HG02678 (cell line): ENCODE results near the gene NDUFAF5.
A peak's percentile ranks its signal among the peaks of the same experiment; 100 is the strongest.

ENCODE experiments used
- ATAC-seq: cut with Tn5 transposase; IDR thresholded peaks from one replicate; pipeline ENCODE4 v1.9.1; 2021; ENCODE audit warnings: mild to moderate bottlenecking, moderate library complexity; ENCODE audit not compliant: unreplicated experiment

Gene NDUFAF5

DNA sequence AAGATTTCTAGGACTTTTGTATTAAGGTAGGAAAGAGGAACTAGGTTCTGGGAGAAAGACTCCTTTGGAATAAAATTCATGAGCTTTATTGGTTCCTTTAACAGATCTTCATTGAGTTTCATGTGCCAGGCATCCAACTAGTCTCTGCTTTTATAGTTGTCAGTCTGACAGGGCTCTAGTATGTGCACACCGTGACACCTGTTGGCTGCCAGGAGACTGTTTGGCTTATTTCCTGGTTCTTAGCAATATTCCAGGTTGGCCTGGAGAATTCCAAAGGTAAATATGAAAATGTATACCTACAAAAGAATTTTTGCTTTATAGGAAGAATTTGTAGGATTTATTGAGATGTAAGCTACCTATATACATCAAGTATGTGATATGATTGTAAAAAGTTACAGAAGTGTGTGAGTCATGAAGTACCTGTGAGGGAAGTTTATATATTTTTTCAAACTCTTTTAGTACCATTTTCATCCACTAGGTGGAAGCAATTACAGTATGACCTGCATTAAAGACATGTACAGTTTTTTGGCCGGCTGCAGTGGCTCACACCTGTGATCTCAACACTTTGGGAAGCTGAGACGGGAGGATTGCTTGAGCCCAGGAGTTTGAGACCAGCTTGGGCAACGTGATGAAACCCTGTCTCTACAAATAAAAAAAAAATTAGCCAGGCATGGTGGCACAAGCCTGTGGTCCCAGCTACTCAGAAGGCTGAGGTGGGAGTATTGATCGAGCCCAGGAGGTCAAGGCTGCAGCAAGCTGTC, 35.2 kb downstream of the NDUFAF5 start:
- ATAC-seq, result peak; percentile 81

- ATAC-seq, result no peak
Measured at GRCh38 chr20:13821876-13822275, 37.0 kb downstream of the NDUFAF5 start.

DNA sequence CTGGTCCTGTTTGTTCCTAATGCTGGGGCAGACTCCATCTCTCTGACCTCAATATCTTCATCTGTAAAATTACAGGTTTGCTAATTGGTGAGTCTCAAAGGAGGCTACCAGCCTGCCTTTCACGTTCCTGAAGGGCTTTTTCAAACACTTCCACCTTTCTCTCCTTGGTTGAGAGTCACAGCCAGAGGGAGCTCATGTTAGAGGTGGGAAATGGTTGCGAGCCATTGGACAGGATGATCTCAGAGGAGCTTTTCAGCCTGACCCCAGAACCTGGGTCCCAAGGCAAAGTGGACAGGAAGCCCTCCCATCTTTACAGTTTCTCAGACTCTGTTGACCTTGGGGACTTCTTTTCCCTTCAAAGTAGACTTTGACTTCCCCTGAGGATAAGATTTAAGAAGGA, 37.6 kb downstream of the NDUFAF5 start:
- no peak for ATAC-seq

DNA sequence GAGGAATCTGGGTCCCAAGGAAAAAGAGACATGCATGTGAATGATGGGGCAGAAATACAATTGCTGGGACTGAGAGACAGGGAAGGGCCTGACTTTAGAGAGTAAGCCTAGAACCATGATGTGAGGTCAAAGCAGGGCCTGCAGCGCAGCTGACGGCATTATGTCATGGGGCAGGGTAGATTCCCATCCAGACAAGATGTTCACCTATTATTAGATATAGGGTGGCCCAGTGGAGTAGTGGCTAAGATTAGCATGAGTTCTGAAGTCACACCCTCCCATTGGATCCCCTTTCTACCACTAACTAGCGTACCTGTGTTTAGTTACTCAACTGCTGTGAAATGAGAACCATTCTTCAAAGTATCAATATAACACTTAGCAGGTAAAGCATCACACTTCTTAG, 39.6 kb downstream of the NDUFAF5 start:
- ATAC-seq, result no peak

- no peak for ATAC-seq
Measured at GRCh38 chr20:13825465-13825864, 40.6 kb downstream of the NDUFAF5 start.

DNA sequence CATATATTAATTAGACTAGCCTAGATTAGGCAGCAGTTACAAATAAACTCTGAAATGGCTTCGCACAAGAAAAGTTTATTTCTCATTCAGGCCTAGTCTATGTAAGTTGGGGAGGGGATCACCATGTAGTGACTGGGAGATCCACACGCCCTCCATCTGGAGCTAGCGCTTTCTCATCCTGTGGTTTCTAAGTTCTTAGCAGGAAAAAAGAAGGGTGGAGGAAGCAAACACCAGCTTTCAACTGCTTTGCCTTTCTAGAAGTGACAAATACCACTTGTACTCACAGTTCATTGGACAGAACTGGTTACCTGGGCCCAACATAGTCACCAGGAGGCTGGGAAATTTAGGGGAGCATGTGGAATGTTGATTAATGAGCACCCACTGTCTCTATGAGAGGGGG, 46.6 kb downstream of the NDUFAF5 start:
- ATAC-seq, result no peak

DNA sequence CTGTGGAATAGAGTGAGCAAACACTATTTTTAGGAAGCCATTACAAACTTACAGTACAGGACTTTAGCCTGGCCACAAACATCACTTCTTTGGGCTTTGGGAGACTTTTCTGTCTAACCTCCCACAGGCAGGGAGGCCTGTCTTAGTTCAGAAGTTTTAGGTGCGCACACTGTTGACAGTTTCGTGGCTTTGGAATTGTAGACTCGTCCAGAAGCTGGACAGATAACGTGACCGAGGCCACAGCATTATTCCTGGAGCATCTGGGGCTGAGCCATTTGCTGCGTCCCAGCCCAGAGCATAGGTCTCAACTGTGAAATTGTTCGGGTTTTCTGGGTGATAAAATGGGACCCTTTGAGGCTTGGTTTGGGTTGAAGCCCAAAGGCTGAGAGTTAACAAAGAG, 53.8 kb downstream of the NDUFAF5 start:
- ATAC-seq, result no peak

DNA sequence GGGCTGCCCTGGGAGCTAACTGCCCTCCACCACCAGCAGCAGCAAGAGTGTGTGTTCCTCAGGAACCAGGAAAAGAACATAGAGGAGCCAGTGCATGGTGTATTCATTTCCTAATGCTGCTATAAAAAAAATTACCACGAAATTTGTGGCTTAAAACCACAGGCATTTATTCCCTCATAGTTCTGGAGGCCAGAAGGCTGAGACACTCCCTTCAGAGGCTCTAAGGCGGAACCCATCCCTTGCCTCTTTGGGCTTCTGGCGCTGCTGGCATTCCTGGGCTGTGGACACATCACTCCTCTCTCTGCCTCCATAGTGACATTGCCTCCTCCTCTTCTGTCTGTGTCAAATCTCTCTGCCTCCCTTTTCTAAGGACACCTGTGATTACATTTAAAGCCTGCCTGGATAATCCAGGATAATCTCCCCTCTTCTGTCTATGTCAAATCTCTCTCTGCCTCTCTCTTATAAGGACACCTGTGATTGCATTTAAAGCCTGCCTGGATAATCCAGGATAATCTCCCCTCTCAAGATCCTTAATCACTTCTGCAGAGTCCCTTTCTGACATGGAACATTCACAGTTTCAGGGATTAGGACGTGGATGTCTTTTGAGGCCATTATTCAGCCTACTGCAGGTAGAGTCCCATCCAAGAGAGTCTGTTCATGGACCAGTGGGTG, 54.7 kb downstream of the NDUFAF5 start:
- ATAC-seq, result no peak

DNA sequence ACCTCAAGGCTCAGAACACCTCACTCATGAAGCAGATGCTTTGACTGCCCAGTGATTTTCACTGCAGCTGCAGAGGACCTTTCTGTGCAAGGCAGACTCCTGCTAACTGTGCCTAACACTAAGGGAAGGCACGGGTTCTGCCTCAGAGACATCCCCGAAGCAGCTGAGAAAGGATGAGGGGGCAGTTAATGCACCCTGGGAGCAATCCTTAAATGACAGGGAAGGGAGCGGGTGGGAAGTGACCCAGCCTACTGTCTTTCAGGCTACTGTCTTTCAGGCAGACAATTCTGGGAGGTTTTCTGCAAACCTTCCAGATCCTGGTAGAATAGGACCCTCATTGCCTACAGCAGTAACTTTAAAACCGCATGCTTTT, 55.3 kb downstream of the NDUFAF5 start:
- ATAC-seq, result no peak

- ATAC-seq, result no peak
Measured at GRCh38 chr20:13841206-13841605, 56.4 kb downstream of the NDUFAF5 start.

- ATAC-seq, result no peak
Measured at GRCh38 chr20:13844296-13844695, 59.5 kb downstream of the NDUFAF5 start.

DNA sequence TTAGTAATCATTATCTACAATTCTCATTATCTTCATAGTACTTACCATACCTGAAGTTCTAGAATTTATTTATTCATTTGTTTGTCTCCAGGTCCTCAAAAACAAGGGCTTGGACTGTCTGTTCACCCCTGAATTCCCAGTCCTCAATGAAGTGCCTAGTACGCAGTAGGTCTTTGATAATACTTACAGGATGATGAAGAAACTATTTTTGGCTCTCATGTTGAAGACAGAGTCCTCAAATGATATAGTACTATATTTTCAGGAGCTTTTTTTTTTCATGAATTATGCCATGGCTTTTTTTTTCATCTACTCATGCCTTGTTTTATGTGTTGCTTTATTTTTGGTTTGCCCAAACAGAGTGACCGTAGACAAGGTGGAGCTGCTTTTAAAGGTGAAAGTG, 66.5 kb downstream of the NDUFAF5 start:
- ATAC-seq, result no peak

DNA sequence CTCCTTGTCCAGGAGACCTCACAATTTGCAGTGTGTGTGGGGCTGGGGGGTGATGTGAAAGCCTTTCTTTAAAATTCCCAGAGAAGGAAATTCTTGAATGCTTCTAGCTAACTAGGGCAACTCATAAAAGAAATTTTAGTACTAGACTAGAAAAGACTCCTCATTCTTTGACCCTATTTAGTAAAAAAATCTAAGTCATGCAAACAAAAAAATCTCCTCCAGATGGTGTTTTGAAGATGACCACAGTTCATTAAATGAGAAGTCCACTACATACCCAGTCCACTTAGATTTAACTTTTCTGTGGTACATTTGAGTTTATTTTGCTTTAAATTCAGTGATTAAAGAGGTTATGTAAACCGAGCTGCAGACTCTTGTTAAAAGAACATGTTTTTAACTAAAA, 67.5 kb downstream of the NDUFAF5 start:
- no peak for ATAC-seq

- no peak for ATAC-seq
Measured at GRCh38 chr20:13855613-13856012, 70.8 kb downstream of the NDUFAF5 start.

GRCh38 chr20:13856354-13856753, 71.5 kb downstream of the NDUFAF5 start:
- ATAC-seq, result no peak

DNA sequence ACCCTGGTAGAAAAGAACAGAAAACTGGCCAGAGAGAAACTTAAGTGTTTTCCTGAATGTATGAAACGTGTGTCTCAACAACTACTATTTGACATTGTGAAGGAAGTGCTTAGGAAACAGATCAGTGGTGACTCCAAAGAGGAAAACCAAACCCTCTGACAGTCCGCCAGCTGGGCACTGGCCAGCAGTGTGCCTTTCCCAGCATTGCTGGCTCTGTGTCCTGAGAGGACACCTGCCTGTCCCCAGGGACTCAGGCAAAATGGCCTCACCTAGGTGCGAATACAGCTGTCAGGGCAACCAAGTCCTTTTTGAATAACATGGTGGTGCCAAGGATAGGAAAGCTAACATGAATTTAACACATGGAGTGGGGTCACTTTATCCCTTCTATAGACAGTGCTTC, 72.5 kb downstream of the NDUFAF5 start:
- no peak for ATAC-seq

DNA sequence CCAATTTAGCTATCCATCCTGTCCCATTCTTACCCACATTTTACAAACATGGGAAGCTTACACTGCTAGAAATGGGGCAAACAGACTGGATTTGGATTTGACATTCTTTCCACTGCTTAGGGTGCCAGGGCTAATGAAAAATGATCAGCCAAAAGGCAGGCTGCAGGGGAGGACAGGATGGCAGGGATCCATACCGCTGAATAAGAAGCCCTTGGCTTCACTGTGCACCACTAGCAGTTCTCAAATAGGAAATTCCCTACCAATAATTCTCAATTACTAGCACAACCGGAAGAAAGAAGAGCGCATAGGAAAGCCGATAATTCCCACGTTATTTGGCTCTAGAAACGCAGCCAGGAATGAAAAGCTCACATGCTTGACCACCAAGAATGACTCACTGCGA, 73.1 kb downstream of the NDUFAF5 start:
- no peak for ATAC-seq

DNA sequence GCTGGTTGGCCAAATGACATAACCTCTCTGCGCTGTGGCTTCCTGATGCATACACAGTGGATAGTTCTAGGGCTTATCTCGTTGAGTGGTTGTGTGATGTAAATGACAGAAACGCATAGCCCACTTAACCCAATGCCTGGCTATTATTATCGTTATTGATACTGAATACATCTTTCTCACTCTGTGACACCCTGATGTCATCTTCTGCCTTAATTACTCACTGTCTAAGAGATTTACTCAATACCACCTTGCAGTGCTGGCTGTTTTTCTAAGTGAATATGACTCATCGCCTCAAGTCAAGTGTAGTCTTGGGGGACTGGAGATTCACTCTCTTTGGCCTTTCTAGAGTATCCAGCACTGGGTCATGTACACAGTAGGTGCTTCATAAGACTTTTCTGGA, 73.6 kb downstream of the NDUFAF5 start:
- no peak for ATAC-seq

GRCh38 chr20:13858871-13859270, 74.0 kb downstream of the NDUFAF5 start:
- no peak for ATAC-seq

DNA sequence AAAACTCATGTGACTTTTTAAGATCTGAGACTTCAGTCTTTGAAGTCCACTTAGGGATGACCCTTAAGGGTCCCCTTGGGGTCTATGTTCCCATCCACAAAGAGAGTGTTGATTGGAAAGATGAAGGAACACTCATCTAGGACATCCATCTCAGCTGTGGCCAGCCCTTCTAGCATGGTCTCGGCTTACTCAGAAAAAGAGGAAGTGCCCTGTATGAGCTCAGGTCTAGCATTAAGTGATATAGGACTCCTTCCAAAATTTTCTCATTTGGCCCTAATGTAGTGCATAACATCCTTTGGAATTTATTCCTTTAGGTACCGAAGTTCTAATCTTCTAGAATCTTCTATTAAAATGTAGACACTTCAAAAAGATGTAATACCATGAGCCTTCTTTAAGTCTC, 77.4 kb downstream of the NDUFAF5 start:
- no peak for ATAC-seq

DNA sequence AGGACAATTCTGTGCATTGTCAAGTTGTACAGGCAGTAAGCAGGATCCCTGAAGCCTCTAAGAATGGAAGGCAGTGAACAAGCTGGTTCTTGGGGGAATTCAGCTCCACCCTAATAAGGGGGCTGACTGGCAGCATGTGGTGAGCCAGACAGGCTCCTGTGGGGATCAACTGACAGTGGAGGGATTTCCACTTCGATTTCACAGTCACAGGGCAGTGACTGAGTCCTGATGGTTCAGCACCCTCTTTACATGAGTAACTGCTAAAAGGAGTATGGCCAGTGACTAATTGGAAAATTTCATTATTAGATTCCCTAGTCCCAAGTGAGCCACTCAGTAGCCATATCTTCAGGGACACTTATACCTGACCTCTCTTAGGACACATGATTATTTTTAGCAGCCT, 78.4 kb downstream of the NDUFAF5 start:
- no peak for ATAC-seq

GRCh38 chr20:13865156-13865555, 80.3 kb downstream of the NDUFAF5 start:
- no peak for ATAC-seq
